Smooth muscle cell (in vitro differentiated cells): ENCODE data around the gene UNC5C. TPM values are rescaled to one million over a fixed set of nuclear protein-coding genes. Genes with fewer than 3 reads are reported as not detected.

Experiments used
- DNase-seq: peaks from one replicate; lab custom pipeline; 2025; ENCODE audit not compliant: unreplicated experiment; lab: John Stamatoyannopoulos, UW
- H2AFZ ChIP-seq: fragments of 200-600 bp; sonication (generic); 2 replicates; pipeline ENCODE4 v1.6.0; 2016; ENCODE audit warnings: antibody characterized with exemption, low read depth, mild to moderate bottlenecking
- H3F3A ChIP-seq: fragments of 200-600 bp; sonication (generic); 2 replicates; pipeline ENCODE4 v1.6.0; 2017; ENCODE audit warnings: antibody characterized with exemption, low read depth
- H3K27ac ChIP-seq: fragments of 200-600 bp; sonication (generic); 2 replicates; pipeline ENCODE4 v1.5.1; 2016; ENCODE audit warnings: low read depth, mild to moderate bottlenecking
- H3K27me3 ChIP-seq: fragments of 200-600 bp; sonication (generic); 2 replicates; pipeline ENCODE4 v1.6.1; 2016; ENCODE audit warnings: low read depth, mild to moderate bottlenecking
- H3K36me3 ChIP-seq: fragments of 200-600 bp; sonication (generic); 2 replicates; pipeline ENCODE4 v1.5.1; 2016; ENCODE audit warnings: low read depth
- H3K4me1 ChIP-seq: fragments of 200-600 bp; sonication (generic); 2 replicates; pipeline ENCODE4 v1.5.1; 2016; ENCODE audit warnings: low read depth
- H3K4me2 ChIP-seq: fragments of 200-600 bp; sonication (generic); 2 replicates; pipeline ENCODE4 v1.6.0; 2016; ENCODE audit warnings: mild to moderate bottlenecking
- H3K4me3 ChIP-seq: fragments of 200-600 bp; sonication (generic); 2 replicates; pipeline ENCODE4 v1.5.1; 2016; ENCODE audit warnings: mild to moderate bottlenecking
- H3K79me2 ChIP-seq: fragments of 200-600 bp; sonication (generic); 2 replicates; pipeline ENCODE4 v1.6.0; 2016; ENCODE audit warnings: low read depth, mild to moderate bottlenecking
- H3K9ac ChIP-seq: fragments of 200-600 bp; sonication (generic); 2 replicates; pipeline ENCODE4 v1.6.0; 2016; ENCODE audit warnings: low read depth
- H3K9me3 ChIP-seq: fragments of 200-600 bp; sonication (generic); replicated peaks from 2 replicates; pipeline ENCODE4 v1.5.1; 2016; ENCODE audit warnings: low read depth
- H4K20me1 ChIP-seq: fragments of 200-600 bp; sonication (generic); 2 replicates; pipeline ENCODE4 v1.6.0; 2016; ENCODE audit warnings: low read depth
- WGBS: methylation state at CpG from one replicate; pipeline ENCODE4 v1.1.7; 2016; ENCODE audit warnings: low lambda C conversion rate; 5-methylcytosine and 5-hydroxymethylcytosine counted together
- polyA plus RNA-seq: library from polyadenylated mRNA; unstranded; fragments of >200 nt; fragmentation: Nextera tagmentation; extraction: Ambion mirVana; gene quantifications from 2 replicates; pipeline ENCODE4 v1.2.1, GENCODE V29; 2016
- total RNA-seq: library from RNA; depleted of rRNA; stranded (reverse); fragments of >200 nt; gene quantifications from 2 replicates; pipeline ENCODE4 v1.2.3, GENCODE V29; 2014
- TF ChIP-seq, protein P1 (sequence below): fragments of 200-600 bp; sonication (generic); IDR thresholded peaks from 2 replicates; pipeline ENCODE4 v1.5.1; 2017; ENCODE audit warnings: borderline replicate concordance, mild to moderate bottlenecking, antibody characterized with exemption; ENCODE audit not compliant: insufficient read depth, poor library complexity, severe bottlenecking

The UNC5C gene
- total and polyA plus RNA-seq, 2 experiments from 2014 or later: 2.0 to 15.6 TPM

DNA sequence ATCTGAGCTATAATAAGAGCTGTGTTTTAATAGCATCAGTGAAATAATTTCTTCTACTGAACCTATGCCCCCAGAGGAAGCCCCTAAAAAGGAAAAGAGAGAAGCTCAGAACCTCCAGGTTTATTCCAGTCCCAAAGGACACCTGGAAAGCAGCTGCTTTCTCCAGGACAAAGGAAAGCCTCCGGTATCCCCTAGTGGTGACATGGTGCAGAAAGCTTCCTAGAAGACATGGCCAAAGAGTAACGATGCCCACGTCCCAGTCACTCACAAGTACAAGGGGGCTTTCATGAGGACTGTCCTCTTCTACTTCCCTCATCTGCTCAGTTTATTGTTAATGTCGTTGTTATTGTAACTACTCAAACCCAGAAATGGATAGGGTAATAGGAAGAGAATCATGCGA lies 343.9 kb downstream of the UNC5C start:
- no peaks in the 10 kb centered on the region for H3K79me2 ChIP-seq
- H3K36me3 ChIP-seq: no peaks in the 10 kb centered on the region
- H3F3A ChIP-seq: no peaks in the 10 kb centered on the region
- TF ChIP-seq, protein P1, sequence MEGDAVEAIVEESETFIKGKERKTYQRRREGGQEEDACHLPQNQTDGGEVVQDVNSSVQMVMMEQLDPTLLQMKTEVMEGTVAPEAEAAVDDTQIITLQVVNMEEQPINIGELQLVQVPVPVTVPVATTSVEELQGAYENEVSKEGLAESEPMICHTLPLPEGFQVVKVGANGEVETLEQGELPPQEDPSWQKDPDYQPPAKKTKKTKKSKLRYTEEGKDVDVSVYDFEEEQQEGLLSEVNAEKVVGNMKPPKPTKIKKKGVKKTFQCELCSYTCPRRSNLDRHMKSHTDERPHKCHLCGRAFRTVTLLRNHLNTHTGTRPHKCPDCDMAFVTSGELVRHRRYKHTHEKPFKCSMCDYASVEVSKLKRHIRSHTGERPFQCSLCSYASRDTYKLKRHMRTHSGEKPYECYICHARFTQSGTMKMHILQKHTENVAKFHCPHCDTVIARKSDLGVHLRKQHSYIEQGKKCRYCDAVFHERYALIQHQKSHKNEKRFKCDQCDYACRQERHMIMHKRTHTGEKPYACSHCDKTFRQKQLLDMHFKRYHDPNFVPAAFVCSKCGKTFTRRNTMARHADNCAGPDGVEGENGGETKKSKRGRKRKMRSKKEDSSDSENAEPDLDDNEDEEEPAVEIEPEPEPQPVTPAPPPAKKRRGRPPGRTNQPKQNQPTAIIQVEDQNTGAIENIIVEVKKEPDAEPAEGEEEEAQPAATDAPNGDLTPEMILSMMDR: no peak
- H2AFZ ChIP-seq: no peak overlapping the region
- H3K4me2 ChIP-seq: no peak overlapping the region
- H3K27me3 ChIP-seq: no peaks in the 10 kb centered on the region
- 50% methylated on average over 5 of the region's 5 CpGs for WGBS
- no peaks in the 10 kb centered on the region for H3K4me1 ChIP-seq
- no peak for DNase-seq
- H3K27ac ChIP-seq: no peak overlapping the region
- H4K20me1 ChIP-seq: no peaks in the 10 kb centered on the region
- no peak overlapping the region for H3K9ac ChIP-seq
- no peak overlapping the region for H3K4me3 ChIP-seq
- no peaks in the 10 kb centered on the region for H3K9me3 ChIP-seq

DNA sequence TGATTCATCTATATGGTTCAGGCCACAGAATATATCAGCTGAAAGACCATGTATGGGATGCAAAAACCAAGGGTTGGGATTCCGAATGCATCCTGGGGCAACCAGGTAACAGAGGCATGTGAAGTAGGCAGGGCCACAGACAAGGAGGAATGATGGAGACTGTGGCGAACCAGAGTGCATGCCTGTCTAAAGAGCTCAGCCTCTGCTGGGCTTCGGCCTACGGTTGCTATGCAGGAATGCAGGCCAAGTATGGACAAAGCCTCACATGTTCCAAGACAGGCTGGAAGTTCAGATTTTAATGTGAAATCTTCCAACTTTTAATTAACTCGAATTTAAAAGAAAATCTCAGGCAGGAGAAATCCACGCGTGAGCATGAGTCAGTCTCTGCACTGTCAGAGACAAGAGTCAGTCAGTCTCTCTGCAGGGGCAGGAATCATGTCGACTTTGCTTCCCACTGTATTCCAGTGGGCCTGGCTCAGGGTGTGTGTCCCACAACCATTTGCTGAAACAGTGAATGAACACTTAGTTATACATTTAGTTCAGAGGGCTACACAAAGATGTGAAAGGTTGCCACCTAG lies 344.4 kb downstream of the UNC5C start:
- Histone ChIP-seq H3F3A (no peaks in the 10 kb centered on the region), H3K79me2 (no peaks in the 10 kb centered on the region), H3K4me1 (no peaks in the 10 kb centered on the region), H3K9ac (no peak overlapping the region), H3K36me3 (no peaks in the 10 kb centered on the region), H2AFZ (no peak overlapping the region), H3K27me3 (no peaks in the 10 kb centered on the region), H3K4me2 (no peak overlapping the region), H3K27ac (no peak overlapping the region), H3K4me3 (no peak overlapping the region), H4K20me1 (no peaks in the 10 kb centered on the region), H3K9me3 (no peaks in the 10 kb centered on the region)
- 70% methylated on average over 8 of the region's 8 CpGs for WGBS
- TF ChIP-seq, protein P1: no peak
- no peak for DNase-seq

GRCh38 chr4:95198961-95199360 lies 349.8 kb downstream of the UNC5C start:
- Histone ChIP-seq H3K27me3 (no peaks in the 10 kb centered on the region), H3K4me1 (no peaks in the 10 kb centered on the region), H3K9me3 (no peaks in the 10 kb centered on the region), H3K4me2 (no peak overlapping the region), H3F3A (no peaks in the 10 kb centered on the region), H3K79me2 (no peaks in the 10 kb centered on the region), H3K4me3 (no peak overlapping the region), H3K36me3 (no peaks in the 10 kb centered on the region), H3K9ac (no peak overlapping the region), H3K27ac (no peak overlapping the region), H2AFZ (no peak overlapping the region), H4K20me1 (no peaks in the 10 kb centered on the region)
- TF ChIP-seq, protein P1: no peak
- WGBS: 95% methylated on average over 7 of the region's 7 CpGs
- DNase-seq: no peak

GRCh38 chr4:95197353-95197752 lies 351.4 kb downstream of the UNC5C start:
- H3K4me2 ChIP-seq: no peak overlapping the region
- H3K27me3 ChIP-seq: no peaks in the 10 kb centered on the region
- H3F3A ChIP-seq: no peaks in the 10 kb centered on the region
- no peak overlapping the region for H3K27ac ChIP-seq
- H3K79me2 ChIP-seq: no peaks in the 10 kb centered on the region
- TF ChIP-seq, protein P1: no peak
- H4K20me1 ChIP-seq: no peaks in the 10 kb centered on the region
- H3K9me3 ChIP-seq: no peaks in the 10 kb centered on the region
- no peak overlapping the region for H3K4me3 ChIP-seq
- 73% methylated on average over 6 of the region's 6 CpGs for WGBS
- no peak overlapping the region for H2AFZ ChIP-seq
- DNase-seq: no peak
- H3K36me3 ChIP-seq: no peaks in the 10 kb centered on the region
- H3K4me1 ChIP-seq: no peaks in the 10 kb centered on the region
- no peak overlapping the region for H3K9ac ChIP-seq
